ENCODE results near the gene RPTOR. TPM values are rescaled to one million over a fixed set of nuclear protein-coding genes. Genes with fewer than 3 reads are reported as not detected.

Gene RPTOR
- total RNA-seq, 1 experiment from 2014 or later: 58.0 TPM

- no peak for DNase-seq (ENCODE audit: low read depth, low spot score)
- Histone ChIP-seq H3K4me1 (ENCODE audit: control insufficient read depth, insufficient read depth, low read length) (peaks cover 6% of the 10 kb centered on the region), H3K36me3 (ENCODE audit: control insufficient read depth, insufficient read depth, low read length) (no peaks in the 10 kb centered on the region), H3K27me3 (ENCODE audit: control insufficient read depth, insufficient read depth, low read length) (no peaks in the 10 kb centered on the region), H3K4me3 (ENCODE audit: low read depth in 2 of 2, low read length in 2 of 2) (no peak overlapping the region), H3K9me3 (ENCODE audit: control insufficient read depth, insufficient read depth, low read depth, low read length) (no peaks in the 10 kb centered on the region), H3K27ac (ENCODE audit: low read length) (no peak overlapping the region)
- no TSS peak for BruUV-seq (replicated peaks)
- intact Hi-C loops (cut with micrococcal nuclease; ENCODE audit: unreplicated experiment) (no loop called here), in situ Hi-C loops (cut with HindIII; ENCODE audit: low pct_unique_long_range_greater_than_20kb, low sequenced_read_pairs) (no loop called here)
- ChIA-PET CTCF (no interaction called here), POLR2A (no interaction called here)
- no peak for ATAC-seq
- TF ChIP-seq CTCF (IDR thresholded peaks at IDR 0.05): no peak
- TF ChIP-seq TCF7L2 (IDR thresholded peaks at IDR 0.05; ENCODE audit: low read depth, low read length): no peak
- TF ChIP-seq SIN3A (IDR thresholded peaks at IDR 0.05; ENCODE audit: borderline replicate concordance, insufficient read depth, low read depth, low read length): no peak
- no peak for TF ChIP-seq POLR2AphosphoS5 (IDR thresholded peaks at IDR 0.05; ENCODE audit: low read depth, low read length)
- TF ChIP-seq REST (IDR thresholded peaks at IDR 0.05; ENCODE audit: insufficient read depth in 1 of 2, low read depth in 2 of 2, low read length in 1 of 2): no peak
Observed at GRCh38 chr17:80591788-80592187, 47.1 kb downstream of the RPTOR start.

GRCh38 chr17:80592243-80592642, 47.6 kb downstream of the RPTOR start:
- POLR2A ChIA-PET: no interaction called here
- peaks cover 6% of the 10 kb centered on the region for H3K4me1 ChIP-seq (ENCODE audit: control insufficient read depth, insufficient read depth, low read length)
- DNase-seq (ENCODE audit: low read depth, low spot score) (no peak), ATAC-seq (no peak)
- intact Hi-C loops (cut with micrococcal nuclease; ENCODE audit: unreplicated experiment) (no loop called here), in situ Hi-C loops (cut with HindIII; ENCODE audit: low pct_unique_long_range_greater_than_20kb, low sequenced_read_pairs) (no loop called here)
- no peaks in the 10 kb centered on the region for H3K9me3 ChIP-seq (ENCODE audit: control insufficient read depth, insufficient read depth, low read depth, low read length)
- H3K27ac ChIP-seq (ENCODE audit: low read length): no peak overlapping the region
- H3K4me3 ChIP-seq (ENCODE audit: low read depth in 2 of 2, low read length in 2 of 2): no peak overlapping the region
- CTCF ChIA-PET: no interaction called here
- no TSS peak for BruUV-seq (replicated peaks)
- no peaks in the 10 kb centered on the region for H3K36me3 ChIP-seq (ENCODE audit: control insufficient read depth, insufficient read depth, low read length)
- TF ChIP-seq SIN3A (IDR thresholded peaks at IDR 0.05; ENCODE audit: borderline replicate concordance, insufficient read depth, low read depth, low read length) (no peak), POLR2AphosphoS5 (IDR thresholded peaks at IDR 0.05; ENCODE audit: low read depth, low read length) (no peak), TCF7L2 (IDR thresholded peaks at IDR 0.05; ENCODE audit: low read depth, low read length) (no peak), CTCF (IDR thresholded peaks at IDR 0.05) (no peak), REST (IDR thresholded peaks at IDR 0.05; ENCODE audit: insufficient read depth in 1 of 2, low read depth in 2 of 2, low read length in 1 of 2) (no peak)
- no peaks in the 10 kb centered on the region for H3K27me3 ChIP-seq (ENCODE audit: control insufficient read depth, insufficient read depth, low read length)
